ENCODE measurements around the gene TSPAN18.

TSPAN18 gene

DNA sequence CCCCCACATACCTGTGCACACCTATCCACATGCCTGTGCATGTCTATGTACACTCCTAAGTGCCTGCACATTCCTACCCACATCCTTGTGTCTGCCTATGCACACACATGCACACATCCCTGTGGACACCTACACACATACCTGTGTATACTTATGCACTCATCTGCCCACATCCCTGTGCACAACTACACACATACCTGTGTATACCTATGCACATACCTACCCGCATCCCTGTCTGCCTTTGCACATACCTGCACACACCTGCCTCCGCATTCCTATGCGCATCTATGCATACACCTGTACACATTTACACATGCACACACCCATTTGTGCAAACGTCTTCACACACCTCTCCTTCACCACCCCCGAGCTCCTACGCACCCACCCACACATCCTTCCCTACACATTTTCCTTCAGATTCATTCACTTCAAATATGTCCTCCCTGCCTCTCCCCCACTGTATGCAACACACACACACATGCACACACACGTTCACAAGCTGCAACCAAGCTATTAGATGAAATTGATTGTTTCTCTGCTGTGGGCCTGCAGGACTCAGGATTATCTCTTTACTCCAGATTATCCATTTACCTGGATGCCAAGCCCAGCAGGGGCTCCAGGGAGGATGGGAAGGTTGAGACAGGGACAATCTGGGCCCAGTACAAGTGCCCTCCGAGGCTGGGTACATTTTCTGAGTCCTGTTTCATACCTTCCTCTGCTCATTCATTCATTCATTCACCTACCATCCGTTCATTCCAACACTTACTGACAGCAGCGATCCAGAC, 53.2 kb downstream of the TSPAN18 start:
- no peak for DNase-seq

DNA sequence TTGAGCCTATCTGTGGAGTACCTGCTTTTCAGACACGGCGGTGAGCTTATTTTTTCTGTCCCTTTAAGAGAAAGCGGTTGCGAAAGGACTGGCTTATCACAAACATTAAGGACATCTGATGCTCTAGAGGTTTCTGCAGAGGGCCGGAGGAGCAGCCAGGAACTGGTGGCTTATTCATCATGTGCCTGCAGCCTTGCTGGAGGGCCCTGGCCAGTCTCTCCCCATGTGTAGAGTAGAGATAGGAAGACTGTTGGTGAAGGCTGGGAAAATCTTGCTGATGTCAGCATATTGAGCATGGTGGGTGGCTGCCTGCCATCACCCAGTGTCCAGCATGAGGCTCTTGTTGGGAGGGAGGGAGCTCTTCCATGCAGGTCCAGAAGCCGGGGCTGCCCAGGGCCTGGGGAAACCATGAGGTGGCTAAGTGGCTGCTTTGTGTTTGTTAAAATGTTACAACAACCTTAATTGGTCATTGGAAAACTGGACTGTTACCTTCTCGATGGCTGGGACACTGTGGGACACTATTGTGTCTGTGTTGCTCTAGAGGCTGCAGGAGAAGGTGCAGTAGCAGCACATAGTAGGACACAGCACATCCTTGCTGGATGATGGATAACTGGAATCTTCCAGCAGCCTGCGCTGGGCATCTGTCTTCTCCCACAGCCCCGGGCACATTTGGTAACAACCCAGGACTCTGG, 54.3 kb downstream of the TSPAN18 start:
- DNase-seq = no peak

DNA sequence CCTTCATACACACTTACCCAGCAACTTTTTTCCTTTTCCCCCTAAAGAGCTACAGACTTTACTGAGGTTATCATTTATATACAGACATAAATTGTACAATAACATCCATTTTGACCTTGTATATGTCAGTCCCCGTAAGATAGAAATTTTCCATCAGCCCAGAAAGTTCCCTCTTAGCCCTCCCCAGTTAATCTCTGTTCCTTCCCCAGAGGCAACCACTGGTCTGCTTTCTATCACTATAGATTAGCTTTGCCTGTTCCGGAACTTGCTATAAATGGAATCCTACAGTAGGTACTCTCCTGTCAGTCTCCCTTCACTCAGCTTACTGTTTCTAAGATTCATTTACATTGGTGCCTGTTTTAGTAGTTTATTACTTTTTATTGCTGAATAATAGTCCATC, 54.9 kb downstream of the TSPAN18 start:
- no peak for DNase-seq

DNA sequence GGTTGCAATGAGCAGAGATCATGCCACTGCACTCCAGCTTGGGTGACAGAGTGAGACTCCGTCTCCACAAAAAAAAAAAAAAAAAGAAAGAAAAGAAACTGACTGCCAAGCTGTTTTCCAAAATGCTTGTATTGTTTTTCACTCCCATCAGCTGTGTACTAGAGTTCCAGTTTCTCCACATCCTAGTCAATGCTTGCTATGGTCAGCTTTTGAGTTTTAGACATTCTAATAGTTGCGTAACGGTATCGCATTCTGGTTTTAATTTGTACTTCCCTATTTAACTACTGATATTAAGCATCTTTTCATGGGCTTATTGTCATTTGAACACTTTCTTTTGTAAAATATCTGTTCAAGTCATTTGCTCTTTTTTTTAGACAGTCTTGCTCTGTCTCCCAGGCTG, 55.7 kb downstream of the TSPAN18 start:
- DNase-seq = no peak

DNA sequence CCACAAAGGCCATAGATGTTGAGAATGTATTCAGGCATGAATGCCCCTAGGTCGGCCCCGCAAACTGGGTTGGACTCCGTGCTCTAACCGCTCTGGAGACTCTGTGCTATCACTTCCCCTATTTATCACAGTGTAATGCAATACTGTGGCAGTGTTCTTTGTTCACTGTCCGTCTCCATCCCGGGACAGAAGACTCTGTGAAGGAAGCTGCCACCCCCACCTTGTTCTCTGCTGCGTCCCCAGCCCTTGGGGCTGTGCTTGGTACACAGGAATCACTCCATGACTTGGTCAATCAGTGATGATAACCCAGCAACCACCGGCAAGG, 57.6 kb downstream of the TSPAN18 start:
- no peak for DNase-seq

DNA sequence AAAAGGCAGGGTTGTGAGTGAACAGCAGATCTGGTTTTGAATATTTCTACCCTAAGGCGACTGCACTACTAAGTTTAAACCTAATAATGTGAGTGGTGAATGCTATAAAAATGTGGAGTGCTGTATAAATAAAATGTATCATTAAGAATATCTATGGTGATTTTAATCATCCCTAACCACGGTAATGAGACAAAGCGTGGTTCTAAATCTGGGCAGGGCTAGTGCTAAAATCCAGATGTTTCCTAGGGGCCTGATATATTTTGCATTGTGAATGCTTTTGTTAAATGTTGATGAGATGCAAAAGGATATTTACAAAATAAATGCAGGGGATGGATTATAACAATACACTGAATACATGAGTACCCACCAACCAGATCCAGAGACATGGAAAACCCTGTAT, 58.1 kb downstream of the TSPAN18 start:
- DNase-seq = no peak

DNA sequence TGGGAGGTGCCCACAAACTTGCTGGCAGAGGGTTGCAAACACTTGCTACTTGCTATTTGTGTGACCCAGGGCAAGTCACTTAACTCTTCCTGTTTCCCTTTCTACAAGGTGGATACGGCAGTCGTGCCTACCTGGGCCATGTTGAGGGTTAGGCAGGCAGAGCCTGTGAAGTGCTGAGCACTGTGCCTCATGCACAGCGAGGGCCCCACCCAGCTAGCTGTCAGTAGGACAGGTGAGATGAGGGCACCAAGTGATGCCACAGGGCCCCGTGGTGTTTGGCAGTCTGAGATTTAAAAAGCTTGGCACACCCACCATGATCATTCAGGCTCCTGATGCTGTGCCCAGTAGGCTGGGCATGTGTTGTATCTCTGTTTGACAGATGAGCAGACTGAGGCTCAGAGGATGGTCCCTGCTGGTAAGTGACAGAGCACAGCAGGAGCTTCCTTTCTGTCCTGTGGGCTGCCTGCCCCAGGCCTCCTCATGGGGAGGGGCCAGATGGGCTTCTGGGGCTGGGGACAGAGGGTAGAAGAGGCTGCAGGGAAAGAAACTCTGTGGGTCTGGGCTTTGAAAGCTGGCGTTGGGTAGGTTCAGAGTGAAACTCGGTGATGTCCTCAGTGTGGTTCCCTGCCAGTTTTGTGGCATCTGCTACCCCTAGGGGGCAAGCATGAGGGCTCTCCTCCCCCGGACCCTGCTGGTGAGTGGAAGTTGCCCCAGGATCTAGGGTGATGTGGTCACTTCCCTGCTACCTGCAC, 59.3 kb downstream of the TSPAN18 start:
- DNase-seq = no peak

DNA sequence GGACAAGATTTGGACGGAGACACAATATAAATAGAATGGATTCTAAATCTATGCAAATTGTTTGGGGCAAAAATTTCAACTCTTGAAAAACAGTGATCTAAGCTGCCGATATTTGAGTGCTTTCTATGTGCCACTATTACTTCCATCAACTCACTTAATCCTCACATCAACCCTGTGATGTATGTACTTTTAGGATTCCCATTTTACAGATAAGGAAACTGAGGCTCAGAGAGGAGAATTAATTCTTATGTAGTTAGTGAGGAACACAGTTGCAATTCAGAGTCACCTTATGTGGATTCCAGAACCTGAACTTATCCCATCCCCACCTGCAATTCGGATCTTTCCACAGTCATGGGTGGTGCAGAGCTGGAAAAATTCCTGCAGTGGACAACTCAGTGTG, 60.3 kb downstream of the TSPAN18 start:
- no peak for DNase-seq

DNA sequence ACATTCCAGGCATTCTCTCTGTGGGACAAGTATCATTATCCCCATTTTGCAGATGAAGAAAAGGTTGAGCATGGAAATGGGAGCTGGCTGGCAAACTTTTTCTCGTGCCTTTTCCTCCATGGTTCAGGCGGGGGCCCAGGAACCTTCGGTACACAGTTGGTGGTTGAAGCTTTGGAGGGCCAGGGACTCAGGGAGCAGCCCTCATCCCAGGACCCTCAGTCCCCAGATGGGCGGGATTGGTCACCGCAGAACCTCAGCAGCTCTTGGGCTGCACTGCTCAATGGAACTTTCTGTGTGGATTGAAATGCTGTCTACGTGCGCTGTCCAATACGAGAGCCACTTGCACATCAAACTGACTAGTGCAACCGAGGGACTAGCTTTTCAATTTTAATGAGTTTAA, 61.2 kb downstream of the TSPAN18 start:
- DNase-seq = no peak

DNA sequence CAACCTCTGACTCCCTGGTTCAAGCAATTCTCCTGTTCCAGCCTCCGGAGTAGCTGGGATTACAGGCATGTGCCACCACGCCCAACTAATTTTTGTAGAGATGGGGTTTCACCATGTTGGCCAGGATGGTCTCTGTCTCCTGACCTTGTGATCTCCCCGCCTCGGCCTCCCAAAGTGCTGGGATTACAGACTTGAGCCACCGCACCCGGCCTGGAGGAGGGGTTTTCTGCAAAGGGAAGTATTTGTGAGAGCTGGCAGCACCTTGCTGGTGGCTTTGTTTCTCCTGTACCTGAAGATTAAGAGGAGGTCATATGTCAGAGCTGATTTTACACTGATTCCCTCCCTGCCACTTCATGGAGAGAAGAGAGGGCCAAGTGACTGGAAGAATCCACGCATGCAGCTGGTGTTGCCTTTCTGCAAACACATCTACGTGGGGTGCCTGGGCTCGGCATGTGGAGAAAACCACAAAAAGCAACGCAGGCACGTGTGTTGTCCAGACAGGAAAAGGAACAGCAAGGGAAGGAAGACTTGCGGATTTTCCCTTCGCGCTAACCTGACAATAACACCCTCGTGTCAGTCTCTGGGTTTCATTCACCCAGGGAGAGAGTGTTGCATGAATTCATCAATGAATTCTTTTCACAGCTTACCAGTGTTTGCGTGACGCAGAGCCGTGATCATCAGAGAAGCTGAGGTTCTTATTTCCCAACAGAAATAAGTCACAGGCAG, 61.9 kb downstream of the TSPAN18 start:
- no peak for DNase-seq

DNA sequence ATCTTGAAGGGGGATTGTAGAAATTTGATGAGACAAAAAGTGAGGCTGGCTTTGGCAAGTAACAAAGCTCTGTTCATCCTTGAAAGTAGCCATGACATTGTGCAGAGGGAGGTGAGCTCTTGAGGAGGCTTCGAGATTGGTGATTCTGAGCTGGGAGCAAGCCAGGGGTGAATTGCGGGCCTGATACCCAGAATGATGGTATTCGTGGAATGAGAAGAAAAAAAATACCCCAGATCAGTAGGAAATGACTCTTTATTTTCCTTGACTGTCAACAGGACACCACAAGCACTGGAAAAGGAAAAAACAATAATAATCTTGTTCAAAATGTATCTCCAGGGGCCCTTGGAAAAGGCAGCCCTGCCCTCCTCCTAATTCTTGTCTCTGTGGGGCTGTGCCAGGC, 62.7 kb downstream of the TSPAN18 start:
- DNase-seq = no peak

DNA sequence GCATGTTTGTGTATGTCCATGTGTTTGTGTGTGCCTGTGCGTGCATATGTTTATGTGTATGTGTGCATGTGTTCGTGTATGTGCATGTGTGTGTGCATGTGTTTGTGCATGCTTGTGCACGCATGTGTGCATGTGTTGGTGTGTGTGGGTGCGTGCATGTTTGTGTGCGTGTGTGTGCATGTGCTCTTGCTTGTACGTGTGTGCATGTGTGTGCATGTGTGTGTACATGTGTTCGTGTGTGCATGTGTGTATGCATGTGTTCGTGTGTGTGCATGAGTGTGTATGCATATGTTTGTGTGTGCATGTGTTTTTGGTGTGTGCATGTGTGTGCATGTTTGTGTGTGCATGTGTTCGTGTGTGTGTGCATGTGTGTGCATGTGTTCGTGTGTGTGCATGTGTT, 63.4 kb downstream of the TSPAN18 start:
- DNase-seq = no peak

DNA sequence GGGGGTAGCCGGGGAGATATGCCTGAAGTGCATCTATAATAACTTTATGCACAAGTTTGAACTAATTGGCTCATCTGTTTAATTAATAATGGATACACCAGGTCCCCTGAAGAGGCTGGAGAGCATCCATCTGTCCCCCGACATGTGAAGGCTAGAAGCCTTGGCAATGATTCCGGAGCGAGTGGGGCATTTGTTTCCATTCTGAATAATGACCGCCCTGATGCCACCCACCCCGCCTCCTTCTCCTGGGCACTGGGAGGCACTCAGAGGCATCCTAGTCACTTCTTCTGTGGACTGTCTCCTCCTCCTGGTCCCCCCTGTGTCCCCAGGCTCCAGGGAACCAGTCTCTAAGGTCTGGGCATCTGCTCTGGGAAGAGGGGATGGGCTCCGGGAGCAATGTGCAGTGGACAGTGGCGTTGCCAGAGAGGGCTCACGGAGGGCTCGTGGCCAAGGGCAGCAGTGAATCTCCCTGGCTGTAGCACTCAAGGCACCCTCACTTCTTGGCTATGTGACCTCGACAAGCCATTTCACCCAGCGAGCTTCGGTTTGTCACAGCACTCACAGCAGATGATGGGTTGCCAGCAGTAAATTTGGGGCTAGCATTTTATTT, 64.7 kb downstream of the TSPAN18 start:
- DNase-seq = no peak

DNA sequence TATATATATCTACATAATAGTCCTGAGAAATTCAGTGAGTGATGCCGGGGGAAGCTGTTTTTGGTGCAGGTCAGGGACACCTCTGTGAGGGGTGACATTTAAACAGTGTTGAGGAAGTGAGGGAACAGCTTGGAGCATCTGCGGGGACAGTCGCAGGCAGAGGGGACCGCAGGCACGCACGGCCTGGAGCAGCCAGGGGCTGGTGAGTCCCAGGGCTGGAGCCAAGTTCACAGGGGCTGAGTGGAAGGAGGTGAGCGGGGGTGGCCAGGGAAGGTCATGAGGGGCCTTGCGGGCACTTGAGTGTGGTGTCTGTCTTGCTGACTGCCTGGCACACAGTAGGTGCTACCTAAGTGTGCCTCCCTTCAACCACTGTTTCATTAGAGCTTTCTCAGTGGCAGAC, 65.4 kb downstream of the TSPAN18 start:
- no peak for DNase-seq

DNA sequence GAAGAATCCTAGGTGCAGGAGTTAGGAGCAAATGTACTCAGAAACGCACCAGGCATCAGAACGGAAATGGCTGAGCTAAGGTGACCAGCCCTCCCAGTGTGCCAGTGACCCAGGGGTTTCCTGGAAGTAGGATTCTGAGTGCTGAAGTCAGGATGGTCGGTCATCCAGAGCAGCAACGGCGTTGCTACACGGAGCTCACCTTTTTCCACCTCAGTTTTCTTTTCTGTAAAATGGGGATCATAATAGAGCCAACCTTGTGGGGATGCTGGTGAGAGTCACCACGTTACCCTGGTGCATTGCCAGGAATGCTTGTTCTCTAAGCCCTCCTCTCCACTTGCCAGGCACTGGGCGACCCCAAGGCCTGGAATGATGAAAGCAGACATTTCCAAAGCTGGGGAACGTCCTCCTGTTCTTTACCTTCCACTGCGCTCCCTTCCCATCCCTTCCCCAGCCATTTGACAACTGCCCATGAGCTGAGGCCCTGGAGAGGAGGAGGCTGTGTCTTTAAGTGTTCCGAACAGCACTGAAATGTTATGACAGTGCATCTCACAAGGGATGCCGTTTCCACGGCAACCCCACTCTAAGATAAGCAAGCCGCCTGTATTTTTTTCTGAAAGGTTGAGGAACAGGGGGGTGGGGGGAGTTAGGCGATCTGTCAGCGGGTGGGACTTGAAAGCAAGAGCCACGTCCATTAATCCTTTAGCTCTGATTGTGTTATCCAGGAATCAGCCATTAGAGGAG, 66.8 kb downstream of the TSPAN18 start:
- DNase-seq = no peak

DNA sequence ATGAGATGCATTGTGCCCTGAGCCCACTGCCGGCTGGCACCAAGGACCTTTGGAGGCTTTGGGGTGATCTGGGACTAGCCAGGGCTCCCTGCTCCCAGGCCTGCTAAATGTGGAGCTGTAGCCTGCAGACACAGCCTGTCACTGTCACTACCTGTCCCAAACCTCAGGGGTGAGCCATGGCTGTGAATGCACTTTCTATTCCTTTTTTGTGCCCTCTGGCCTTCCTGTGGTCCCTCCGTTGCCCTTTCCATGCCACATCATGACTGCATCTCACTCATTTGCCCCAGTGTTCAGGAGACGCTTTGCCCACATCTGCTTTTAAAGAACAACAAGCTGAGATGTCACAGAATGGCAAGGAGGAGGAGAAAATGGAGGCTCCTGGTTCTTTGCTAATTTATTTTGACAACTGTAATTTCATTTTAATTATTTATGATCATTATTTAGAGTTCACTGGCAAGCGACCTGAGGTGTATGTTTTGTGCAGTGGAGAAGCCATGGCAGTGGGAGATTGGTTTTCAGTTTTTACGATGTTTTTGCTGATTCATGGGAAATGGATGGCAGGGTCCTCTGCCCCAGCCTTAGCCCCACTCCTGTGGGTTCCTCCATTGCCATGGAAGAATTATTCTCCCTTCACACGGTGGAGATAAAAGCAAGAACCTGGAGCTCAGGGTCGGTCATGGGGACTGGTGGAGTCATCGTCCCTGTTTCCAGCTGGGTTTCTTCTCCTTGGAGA, 69.2 kb downstream of the TSPAN18 start:
- no peak for DNase-seq

DNA sequence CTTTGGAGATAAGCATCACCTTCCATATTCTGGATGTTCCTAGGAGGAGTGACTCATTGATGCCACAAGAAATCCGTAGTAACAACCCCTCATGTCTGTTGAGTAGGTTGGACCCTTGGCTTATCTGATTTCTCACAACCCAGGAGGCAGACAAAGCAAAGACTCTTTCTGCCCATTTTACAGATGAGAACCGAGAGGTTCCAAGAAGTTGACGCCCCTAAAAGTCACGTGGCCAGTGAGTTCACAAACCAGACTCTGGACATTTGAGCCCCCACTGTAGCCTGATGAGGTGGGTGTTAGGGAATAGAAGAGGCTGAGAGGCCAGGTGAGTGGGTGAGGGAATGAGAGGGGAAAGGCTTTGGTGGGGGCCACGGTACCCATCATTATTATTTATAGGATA, 70.3 kb downstream of the TSPAN18 start:
- DNase-seq = no peak

DNA sequence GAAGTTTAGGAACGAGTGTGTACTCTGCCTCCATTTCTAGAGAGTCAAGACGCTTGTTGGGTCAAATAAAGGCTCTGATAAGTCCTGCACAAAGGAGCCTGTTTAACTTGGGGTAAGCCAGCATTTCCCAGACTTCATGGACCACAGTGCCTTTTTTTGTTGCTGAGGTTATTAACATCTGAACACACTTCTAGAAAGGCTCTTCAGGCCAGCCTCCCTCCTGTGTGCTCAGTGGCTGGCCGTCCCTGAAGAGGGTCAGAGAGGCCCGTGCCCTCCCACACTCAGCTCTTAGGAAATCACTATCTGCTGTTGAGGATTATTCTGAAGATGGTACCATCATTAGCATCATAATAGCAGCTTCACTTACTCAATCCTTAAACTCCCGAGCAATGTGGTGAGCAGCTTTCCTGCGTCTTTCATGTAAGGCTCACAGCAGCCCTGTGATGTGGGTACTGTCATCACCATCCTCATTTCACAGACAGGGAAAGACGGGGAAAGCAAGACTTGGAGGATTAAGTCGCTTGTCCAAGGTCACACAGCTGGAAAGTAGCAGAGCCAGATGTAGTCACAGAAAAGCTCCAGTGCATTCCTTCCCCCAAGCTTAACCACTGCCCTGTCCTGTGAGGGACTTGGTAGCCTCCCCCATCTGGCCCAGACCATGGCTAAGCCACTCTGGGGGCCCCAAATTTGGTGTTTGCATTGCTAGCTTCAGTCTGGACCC, 71.3 kb downstream of the TSPAN18 start:
- DNase-seq = no peak

DNA sequence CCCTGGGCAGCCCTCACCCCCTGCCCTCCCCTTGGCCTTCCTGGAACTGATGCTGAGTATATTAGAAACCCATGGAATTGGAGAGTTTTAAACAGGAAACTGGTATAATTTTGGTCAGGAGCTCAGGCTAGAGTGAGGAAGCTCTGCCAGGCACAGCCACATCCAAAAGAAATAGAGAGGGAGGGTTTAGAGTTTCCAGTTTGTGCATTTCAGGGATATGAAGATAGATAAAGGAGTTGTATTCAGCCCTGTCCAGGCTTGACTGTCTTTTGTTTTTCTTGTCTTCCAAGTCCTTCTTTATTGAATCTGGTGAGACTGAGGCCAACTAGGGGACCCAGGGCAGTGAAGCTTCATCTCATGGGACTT, 71.8 kb downstream of the TSPAN18 start:
- no peak for DNase-seq

DNA sequence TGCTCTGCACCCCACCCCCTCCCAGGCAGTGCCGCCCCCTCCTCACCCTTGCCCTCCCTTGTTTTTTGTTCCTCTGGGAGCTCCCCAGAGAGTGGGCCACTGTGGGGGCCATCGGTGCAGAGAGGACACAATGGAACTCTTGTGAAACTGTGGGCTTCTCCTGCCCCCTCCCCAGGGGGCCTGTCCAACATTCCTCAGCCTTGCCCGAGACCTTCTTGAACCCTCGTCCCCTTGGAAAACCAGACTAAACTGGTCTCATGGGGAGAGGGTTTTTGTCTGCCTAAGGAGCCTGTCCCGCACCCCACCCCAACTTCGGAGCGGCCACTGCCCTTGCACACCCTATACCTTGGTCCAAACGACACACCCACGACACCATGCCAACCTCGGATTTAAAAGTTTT, 72.2 kb downstream of the TSPAN18 start:
- no peak for DNase-seq

DNA sequence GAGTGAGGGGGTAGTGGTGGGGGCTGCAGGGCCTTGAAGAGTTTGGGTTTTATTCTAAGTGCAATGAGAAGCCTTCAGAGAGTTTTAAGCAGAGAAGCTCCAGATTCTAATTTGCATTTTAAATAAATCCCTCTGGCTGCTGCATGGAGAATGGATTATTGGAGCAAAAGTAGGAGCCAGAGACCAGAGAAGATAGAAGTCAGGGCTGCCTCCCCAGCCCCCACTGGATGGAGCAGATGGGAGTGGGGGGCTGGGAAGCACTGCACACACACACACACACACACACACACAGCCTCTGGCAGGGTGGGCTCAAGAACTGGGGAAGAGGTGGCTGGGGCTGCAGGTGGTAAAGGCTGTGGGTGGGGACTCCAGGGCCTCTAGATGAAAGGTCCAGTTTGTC, 75.6 kb downstream of the TSPAN18 start:
- no peak for DNase-seq
